ENCODE measurements around the gene METTL1.
"Not testable (repeated sequence)": the region's sequence is repeated elsewhere in the genome, so short reads cannot be mapped to it uniquely, and the experiment has no call there.

Gene METTL1

DNA sequence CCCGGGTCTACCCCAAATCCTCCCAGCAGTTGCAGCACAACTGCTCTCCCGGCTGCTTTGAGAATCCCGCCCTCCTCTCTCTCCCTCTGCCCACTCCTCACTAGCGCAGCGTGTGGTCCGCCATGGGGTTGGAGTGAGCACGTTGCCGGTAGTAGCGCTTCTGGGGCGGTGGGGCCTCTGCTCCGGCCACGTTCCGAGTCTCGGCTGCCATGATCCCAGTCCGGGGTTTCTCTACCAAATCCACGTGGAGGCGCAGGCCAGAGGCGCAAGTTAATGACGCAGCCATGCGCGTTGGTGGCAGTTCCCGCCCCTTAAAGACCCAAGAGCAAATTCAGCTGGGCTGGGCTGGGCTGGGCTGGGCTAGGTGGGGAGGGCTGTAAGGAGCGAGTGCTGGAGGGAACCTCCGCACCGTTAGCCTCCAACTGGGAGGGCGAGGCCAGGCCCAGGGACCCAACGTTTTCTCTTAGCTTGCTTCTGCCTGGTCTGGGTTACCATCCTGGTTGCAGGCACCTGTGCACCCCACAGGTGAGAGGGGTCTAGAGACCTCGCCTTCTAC is at the start of gene METTL1:
Gene METTL1, minus strand, starts transcription at position 233 of the 556 bp plus-strand sequence. Its CDS starts 22 bp downstream, at position 211.
- peak; percentile 95 for DNase-seq

DNA sequence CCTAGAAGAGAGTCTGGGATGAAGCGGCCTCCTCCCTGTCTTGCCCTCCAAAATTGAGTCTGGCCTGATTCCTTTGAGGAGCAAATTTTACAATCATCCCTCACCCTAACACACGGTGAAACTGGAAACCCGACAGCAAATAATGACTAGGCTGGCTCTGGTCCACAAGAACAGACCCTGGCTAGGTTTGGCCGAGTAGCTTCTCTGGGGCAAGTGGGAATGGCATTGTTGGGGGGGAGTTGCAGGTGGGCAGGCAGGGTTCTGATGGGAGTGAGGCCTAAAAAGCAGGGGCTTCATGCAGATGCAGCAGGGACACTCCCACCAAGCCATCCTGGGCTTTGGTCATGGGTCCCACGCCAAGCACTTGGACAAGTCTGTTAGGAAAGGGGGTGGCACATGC is 49.1 kb upstream of the METTL1 start:
- not testable (repeated sequence) for DNase-seq

DNA sequence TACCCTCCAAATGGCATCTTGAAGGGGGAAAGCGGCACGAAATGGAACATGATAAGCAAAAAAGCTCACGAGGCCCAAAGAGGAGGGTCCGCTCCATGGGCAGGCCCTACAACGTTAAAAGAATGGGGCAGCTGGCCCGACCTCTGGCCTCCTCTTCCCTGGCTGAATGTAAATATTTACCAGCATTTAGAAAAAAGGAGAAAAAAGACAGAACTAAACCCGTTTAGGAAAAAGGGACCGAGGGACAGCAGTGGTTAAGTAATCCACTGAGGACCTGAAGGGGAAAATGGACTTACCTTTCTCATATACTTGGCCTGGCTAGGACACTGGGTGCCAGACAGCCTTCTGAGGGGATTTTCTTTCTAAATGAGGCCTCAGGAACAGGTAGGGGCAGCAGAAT is 48.2 kb upstream of the METTL1 start:
- not testable (repeated sequence) for DNase-seq

DNA sequence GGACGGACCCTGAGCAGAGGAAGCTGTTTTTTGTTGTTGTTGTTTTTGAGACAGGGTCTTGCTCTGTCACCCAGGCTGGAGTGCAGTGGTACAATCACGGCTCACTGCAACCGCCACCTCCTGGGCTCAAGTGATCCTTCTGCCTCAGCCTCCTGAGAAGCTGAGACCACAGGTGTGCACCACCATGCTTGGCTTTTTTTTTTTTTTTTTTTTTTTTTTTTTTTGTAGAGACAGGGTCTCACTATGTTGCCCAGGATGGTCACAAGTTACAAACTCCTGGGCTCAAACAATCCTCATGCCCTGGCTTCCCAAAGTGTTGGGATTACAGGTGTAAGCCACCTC is 46.1 kb upstream of the METTL1 start:
- not testable (repeated sequence) for DNase-seq

DNA sequence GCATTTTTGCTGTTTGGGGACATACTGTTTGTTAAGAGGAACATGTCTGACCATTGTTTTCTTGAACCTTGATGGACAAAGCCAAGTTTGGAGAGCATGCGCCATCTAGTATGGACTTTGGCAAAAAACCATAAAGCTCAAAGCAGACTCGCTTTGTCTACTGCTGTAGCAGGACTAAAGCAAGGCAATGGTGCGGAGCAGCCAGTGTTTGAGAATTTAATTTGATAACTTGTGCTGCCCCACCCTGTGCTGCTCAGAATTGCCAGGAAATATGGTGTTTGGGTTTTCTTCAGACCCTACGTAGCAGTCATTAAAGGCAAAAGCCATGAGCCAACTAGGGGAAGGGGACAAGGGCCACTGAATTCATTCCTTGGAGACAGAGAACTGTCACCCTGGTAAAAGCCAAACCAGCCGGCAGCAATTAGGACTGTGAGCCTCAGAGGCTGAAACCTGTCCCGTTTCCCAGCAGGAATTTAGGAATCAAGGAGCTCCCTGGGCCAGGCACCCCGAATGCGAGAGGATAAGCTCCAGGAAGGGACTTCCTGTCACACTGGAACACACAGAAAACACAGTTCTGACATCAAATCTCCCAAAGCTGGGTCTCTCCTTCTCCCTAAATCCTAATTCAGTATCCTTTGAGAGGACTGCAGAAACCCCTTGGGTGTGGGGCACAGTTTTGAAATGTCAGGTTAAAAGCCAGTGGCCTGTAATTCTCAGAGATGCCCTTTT is 45.5 kb upstream of the METTL1 start:
- DNase-seq: peak; percentile 42

DNA sequence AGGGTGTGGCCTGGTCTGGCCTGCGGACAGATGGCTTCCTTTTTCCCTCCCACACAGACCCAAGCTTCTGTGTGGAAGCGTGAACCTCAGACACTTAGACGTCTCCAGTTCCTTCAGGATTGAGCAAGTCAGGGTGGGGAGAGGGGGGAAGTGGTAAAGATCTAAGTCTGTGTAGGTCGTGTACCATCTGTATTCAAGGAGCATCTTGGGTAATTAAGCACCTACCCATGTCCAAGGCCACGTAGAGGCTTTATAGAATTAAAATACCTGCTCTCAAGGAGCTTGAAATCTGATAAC is 44.9 kb upstream of the METTL1 start:
- DNase-seq: no peak

DNA sequence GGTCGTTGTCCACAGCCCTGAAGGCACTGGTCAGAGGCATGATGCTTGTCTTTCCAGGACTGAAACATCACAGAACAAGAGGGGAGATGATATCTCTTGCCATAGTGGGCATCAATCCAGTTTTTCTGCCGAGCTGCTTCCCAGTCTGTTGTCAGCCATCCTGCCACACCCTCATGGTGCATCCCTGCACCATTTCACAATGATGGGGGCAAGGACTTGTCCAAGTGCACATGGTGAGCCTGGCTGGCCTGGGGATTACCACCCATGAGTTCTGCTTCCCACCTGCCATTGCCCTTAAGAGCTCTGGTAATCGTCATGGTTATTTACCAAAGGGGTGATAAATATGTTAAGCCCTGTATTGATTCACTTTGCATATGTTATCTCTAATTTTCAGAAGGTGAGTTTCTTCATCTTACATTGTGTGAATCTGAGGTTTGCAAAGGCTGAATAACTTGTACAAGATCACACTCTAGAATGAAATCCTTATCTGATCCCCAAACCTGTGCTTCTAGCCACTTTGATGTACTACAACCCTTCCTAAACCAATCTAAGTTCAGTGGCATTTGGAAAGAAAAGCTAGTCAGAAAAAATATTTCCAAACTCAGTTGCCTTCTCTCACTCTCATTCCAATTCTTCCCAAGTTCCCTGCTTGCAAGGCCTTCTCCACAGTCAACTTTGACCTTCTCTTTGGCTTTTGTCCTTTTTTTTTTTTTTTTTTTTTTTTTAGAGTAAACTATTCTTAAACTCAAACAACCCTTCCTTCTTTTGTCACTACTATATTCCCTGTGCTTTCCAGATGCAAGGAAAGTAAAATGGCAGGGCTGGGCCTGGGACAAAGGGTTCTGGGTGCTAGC is 44.3 kb upstream of the METTL1 start:
- no peak for DNase-seq

DNA sequence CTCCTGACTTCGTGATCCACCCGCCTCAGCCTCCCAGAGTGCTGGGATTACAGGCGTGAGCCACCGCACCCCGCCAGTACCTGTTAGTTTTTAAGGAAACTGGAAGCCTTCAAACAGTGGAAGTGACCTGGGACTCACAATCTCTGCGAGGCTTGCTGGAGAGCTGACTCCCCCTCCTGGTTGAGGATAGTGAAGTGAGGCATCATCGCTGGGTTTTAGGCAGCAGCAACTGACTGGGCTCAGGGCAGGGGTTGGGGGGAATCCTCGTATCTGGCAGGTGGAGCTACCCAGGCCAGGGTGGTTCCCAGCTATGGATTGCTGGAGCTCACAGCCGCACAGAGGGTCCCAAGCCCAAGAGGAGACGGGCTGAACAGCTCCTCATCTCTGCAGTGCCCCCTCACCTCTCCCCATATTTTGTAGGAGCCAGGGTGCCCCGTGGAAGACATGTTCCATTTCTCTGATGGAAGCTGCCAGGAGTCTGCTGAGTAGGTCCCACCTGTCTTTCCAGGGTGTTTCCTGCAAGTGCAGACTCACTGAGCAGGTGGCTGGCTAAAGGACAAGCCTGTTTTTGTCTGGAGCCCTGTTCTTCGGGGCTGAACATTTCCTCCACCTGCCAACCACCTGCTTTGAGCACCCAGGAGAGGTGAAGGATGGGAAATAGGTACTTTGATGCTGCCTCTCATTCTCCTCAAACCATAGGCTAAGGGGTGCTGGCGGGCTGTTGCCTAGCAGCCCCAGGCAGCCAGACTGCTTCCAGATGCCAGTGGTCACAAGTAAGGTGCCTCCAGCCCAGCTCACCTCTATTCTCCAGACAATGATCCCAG is 43.5 kb upstream of the METTL1 start:
- DNase-seq: no peak

DNA sequence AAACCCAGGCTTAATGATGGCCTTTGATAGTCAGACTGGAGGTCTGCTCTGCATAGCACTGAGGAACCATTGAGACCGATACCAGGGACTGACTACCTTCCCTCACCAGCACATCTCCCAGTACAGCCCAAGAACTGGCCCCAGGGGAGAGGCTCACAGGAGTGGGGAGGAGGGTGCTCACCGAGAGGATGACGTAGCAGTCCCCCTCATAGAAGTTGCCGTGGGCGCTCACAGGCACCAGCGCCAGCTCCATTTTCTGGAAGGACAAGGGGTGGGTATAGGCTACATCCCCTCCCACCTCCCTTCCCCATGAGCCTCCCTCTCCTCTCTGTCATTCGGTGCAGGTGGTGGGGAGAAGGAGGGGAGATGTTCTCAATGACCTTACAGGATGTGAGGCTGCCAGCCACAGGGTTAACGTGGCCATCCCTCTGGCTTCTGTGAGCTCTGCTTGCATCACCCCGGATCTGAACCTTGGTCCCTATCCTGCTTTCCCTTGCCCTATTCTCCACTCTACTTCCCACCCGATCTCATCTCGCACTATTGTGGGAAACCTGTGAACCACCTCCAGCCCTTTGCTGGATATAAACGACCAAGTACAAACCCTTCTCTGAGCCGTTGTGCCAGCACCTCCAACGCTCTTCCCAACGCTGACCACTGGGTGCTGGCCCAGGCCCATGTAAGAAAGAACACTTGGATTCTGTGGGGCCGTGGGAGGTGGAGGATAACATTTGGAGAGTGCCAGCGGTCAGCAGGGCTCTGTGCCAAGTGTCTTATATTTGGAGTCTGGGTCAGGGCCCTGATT is 42.3 kb upstream of the METTL1 start:
- DNase-seq: no peak

DNA sequence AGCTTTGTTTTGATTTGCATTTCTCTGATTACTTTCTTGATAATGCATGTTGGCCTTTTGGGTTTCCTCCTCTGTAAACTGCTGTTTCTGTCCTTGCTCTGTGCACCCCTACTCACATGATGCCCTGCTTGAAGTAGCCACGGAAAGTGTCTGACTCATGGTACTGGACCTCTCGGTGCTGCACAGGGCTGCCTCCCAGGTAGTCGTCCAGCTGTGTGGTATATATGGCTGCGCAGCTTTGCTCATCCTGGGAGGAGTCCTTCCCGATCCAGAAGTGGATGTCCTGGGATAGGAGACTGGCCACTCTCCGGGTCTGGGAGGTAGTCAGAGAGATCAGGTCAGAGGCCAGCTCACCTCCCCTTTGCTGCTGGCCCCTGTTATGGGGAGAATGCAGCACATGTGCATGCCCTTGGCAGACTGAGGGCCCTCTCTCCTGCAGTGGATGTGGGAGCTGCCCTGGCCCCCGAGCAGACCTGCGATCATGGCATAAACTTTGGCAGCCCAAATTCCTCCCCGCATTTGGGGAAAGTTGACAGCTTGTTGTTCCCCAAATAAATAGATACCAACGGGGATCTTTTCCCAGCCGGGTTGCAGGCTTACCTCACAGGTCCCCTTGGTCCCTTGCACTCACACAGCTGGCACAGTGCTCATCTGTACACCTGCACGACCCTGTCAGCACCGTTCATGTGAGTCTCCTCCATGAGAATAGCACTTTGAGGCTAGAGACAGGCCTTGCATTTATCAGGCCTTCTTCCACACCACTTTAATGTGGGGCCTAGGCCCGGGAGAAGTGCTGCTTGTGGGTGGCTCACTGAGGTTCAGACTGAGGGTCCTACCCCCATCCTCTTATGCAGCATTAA is 41.4 kb upstream of the METTL1 start:
- DNase-seq: no peak

DNA sequence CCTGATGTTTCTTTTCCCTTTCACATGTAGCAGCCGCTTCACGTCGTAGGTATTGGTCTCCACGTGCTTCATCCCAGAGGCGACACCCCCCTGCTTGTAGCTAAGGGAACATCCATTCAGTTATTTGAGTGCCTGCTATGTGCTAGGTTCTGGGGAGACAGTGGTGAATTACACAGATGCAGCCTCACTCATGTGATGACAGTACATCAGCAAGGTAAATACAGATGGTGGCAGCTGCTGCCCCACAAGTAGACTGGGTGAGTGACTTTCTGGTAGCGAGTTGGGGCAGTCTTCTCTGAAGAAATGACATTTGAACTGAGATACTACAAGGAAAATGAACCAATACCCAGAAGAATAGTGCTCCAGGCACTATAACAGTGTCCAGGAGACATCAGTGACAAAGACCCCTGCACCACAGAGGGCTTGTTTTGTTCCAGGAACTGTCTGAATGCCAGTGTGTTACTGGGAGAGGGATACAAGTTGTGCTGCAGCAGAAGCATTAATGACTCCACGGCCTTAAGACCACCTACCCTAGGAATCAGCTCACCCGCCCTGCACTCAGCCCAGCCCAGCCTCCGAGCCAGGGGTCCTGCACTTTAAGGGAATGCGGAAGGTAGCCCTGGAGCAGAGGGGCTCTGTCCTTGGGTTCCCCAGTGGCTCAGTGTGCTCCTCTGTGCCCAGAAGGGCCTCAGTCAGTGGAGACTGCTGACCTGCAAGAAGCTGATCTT is 39.3 kb upstream of the METTL1 start:
- DNase-seq: no peak

DNA sequence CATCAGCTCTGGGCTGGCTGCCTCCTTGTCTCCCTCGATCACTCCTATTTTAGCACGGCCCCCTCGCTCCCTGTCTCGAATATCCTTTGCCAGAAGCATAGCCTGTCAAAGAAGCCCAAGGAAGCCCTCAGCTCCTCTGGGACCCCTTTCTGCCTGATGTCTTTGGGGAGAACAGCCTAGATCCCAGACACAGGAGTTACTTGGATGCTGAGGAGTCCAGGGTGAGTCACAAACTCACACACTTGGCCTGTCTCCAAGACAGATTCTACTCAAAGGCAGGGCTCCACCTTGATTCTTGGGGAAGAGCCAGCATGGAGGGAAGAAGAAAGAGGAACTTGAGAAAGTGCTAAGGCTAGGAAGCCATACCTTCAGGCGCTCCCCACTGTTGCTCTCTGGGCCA is 38.5 kb upstream of the METTL1 start:
- DNase-seq: no peak

DNA sequence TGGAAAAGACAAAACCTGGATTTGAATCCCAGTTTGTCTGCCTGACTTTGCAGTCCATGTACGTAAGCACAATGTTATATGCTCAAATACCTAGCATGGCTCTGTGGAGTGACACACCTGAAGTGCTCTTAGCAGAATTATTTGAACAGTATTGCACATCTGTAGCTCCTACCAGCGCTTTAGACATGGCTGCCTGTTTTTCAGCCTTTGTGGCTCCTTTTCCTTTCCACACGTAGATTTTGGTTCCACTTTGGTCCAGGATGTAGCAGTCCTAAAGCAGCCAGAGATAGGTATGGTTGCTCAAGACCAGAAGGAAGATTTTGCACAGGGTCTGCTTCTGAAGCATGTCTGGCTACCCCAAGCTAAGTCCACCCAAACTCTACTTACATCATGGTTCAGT is 37.5 kb upstream of the METTL1 start:
- no peak for DNase-seq

DNA sequence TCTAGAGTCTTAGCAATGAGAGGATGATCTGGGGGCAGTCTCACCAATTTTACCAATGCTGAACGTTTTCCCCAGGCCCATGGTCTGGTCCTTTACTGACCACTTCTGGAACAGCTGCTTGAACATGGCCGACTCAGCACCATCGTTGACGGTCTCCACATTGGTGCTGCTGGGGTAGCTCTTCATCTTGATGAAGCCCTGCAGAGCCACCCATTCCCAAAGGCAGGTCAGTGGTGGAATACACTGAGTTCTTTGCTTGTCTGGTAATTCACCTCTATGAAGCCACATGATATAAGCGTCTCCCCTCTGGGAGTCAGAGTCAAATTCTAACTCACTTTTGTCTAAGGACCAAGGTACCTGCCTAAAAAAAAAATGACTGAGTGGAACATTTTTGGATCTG is 36.4 kb upstream of the METTL1 start:
- DNase-seq: no peak

DNA sequence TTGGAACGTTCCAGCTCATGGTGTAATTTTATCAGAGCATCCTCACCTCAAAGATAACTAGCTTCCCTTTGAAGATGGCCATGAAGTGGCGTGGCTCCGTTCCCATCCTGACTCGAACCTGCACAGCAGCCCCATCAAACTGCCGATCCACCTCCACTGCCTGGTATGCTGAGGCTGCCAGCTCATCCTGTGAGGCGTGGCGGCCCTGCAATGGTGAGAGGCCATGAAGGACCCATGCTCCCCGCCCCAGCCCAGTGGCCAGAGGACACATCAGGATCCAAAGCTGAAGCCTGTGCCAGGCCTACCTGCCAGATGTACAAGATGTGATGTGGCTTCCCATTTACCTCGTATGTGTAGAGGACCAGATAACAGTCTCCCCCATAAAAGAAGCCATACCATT is 35.4 kb upstream of the METTL1 start:
- DNase-seq: no peak

DNA sequence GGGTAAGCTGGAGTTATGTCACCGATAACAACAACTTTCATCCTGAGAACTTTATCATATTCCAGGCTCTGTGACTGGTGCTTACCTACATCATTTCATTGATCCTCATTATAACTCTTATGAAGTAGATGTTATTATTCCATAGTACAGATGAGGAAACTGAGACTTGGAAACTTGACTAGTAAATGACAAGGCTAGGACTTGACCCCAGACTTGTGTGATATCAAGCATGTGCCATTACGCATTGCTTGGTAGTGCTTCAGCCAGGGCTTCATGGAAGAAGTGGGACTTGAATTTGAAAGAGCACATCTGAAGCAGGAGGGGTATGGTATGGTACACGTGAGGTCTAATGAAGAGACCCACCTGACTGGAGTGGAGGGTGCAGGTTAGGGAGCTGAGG is 34.8 kb upstream of the METTL1 start:
- no peak for DNase-seq

DNA sequence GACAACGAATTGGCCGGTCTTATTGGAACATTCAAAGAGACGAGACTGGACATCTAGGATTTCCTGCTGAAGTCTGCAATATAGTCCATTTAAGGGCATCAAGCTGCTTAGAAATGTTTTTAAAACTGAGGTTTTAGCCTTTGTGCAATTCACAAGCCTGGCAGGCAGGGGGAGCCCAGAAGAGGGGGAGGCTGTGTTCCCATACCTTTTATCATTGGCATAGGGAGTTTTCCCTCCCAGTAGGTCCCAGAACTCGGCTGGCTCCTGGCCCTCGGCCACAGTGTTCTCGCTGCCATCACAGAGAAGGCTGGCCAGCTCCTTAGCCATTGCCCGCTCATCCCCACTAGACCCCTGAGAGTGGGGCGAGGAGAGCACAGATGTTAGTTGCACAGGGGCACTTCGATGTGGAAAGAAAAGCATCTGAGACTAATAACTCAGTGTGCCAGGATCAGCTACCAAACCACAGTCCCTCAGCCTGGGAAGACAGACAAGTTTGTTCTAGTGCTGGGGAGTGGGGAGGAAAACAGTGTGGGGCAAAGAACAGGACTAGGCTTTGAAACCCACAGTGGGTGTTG is 31.5 kb upstream of the METTL1 start:
- DNase-seq: peak; percentile 16

DNA sequence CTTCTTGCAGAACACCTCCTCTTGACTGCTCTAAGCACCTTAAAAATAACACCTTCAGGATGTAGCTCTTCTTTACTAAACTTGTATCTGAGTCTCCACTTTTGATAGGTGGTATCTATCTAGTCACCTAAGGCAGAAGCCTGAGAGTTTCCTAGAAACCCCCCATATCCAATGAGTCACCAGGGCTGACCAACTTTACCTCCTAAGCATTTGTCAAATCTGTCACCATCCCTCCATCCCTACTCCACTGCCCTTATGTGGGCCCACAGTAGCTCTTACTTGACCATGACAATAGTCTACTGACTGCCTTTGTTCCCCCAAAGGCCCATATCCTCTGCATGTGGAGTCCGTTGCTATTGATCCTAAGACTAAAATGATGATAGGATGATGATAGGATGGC is 30.7 kb upstream of the METTL1 start:
- no peak for DNase-seq

DNA sequence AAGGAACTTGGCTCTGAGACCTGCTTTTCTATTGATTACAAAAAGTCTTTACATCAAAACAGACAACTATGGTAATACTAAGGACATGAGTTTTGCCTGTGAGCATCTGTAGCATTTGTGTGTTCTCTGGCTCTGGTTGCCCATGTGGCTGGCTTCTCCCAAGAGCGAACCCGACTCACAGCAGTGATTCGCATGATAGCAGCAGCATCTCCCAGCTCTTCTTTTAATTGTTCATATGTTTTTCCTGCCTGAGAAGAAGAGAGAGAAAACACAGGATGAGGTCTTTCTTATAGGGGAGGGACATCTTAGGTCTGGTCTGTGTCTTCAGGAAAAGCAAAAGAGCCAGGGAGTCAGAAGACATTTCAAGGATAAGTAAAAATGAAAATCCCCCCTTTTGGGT is 29.1 kb upstream of the METTL1 start:
- no peak for DNase-seq

DNA sequence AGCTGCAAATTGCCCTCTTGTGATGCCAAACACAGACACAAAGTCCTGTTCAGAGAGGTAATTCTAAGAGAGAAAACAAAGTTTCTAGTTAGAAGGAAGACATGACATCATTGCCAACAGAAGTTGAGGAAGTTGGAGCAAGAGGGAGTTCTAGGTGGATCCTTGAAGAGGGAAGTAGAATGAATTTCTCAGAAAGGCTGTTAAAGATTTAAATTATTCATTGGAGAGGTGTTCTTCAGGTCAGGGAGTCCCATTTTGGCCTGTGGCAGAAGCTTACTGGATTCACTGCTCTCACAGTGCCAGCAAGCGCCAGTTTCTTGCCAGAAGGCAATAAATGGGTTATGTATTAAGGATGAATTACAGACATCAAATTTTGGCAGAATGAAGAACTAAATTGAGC is 26.0 kb upstream of the METTL1 start:
- no peak for DNase-seq
